HG03064 (cell line): ENCODE data around the gene IMP4.

ENCODE experiments used
- ATAC-seq: cut with Tn5 transposase; IDR thresholded peaks from one replicate; pipeline ENCODE4 v1.9.1; 2021; ENCODE audit warnings: low read depth; ENCODE audit not compliant: unreplicated experiment

The IMP4 gene

DNA sequence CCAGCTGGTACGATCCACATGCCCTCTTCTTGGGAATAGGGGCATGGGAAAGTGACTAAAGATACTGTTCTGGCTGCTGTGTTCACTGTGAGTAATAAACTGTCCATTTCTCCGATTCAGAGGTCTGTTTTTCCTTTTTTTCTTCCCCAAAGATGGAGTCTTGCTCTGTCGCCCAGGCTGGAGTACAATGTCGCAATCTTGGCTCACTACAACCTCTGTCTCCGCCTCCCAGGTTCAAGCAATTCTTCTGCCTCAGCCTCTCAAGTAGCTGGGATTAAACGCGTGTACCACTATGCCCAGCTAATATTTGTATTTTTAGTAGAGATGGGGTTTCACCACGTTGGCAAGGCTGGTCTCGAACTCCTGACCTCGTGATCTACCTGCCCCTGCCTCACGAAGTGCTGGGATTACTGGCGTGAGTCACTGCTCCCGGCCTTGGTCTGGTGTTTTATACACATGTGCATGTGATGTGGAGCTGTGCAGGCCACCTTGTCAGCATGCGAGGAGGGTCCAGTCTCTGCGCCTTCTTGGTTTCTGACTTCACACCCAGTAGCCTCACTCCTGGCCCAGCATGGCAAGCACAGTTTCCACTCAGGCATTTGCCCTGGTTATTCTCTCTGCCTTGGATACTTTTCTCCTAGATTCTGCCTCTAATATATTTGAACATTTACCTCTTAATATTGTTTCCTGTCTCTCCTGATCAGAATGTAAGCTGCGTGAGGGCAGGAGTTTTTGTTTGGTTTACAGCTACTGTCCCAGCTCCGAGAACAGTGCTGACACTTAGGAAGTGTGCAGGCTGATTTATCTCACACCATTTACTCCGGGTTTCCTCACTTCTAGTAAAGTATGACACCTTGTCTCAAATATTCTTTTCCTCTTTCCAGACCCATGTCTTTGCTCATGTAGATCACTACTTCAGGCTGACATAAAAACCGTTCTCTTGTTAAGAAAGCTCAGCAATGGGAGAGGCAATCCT is 32.9 kb downstream of the IMP4 start:
- no peak for ATAC-seq

DNA sequence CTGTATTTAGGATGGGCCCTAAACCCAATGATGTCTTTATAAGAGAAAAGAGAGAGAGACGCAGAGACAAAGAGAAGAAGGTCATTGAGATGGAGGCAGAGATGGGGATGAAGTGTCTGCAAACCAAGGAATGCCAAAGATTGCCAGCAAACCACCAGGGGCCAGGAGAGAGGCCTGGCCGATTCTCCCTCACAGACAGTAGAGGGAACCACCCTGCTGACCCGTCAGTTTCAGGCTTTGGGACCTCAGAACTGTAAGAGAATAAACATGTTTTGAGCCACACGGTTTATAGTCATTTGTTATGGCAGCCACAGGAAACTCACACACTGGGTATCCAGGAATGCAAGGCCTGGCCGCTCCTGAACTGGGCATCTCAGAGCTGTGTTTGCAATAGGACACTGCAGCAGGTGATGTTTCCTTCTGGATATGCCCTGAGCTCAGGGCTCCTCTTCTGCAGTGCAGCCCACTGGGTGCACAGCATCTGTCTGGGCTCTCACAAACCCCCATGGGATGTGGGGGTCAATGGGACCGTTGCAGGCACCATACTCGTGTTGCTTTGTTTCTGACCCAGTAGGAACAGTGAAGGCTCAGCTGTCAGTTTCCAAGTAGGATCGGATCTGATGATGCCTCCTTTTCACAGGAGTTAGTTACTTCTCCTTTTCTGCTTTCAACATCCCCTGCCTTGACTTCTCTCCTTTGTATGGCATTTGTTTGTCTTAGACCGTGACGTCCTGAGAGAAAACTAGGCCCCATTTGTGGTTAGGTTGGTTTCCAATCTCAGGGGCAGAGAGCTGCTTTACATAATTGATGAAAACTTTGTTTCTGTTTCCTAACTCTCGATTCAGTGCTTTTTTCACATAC is 34.0 kb downstream of the IMP4 start:
- peak; percentile 47 for ATAC-seq

DNA sequence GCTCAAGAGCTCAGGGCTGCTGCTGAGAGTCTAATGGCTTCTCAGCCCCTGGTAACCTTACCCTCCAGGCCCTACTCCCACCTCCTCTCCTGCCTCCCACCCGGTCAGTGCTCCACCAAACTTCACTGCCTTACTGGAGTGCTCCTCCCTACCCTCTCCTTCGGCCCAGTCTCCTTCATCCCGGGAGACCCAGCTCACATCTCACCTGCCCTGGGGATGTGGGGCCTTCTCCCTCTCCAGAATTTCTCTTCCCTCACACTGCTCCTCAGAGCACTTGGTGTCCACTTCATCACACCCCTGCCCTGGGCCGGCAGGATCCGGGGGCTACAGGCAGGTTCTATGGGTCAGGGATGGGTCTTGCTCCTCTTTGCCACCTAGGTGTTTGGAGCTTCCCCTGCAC is 34.8 kb downstream of the IMP4 start:
- no peak for ATAC-seq

DNA sequence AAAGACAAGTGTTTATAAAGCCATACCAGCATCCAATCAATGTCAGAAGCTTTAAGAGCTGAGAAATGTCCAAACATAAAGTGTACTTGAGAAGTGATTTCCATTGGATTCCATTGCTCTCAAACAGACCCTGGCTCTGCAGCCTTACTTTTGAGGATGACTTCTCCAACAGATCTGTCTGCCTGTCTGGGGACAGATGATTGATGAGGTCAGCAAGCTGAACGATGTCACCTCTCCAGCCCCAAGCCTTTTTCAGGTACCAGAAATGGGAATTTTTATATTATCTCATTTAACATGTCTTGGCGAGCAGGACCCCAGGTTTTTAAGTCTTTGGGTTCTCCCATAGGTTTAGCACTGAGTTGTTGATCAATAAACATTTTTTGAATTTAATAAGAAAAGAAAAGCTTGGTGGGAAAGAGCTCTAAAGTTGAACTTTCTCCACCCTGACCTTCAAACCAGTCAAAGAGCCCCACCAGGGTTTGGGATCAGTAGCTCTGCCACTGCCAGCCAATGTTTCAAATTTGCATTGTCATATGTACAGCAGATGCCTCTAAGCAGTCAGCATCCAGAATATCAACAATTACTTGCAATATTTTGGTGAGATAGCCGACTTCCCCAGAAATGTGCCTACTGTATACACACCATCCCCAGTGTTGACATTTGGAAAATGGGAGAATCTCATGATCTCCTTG is 35.7 kb downstream of the IMP4 start:
- no peak for ATAC-seq

DNA sequence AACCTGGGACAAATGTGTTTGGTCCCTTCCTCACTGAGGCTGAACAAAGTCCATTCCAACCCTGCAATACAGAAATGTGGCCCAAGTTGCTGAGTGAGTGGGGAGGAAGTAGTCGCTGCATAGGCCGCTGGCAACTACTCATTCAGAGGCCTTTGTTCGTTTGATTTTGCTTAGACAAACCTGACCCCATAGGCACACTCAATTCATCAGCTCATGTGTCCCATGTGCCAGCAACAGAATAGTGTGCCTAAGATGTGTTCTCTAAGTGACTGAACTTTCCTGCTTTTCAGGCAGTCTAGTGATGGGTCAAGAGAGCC is 36.2 kb downstream of the IMP4 start:
- ATAC-seq: no peak

DNA sequence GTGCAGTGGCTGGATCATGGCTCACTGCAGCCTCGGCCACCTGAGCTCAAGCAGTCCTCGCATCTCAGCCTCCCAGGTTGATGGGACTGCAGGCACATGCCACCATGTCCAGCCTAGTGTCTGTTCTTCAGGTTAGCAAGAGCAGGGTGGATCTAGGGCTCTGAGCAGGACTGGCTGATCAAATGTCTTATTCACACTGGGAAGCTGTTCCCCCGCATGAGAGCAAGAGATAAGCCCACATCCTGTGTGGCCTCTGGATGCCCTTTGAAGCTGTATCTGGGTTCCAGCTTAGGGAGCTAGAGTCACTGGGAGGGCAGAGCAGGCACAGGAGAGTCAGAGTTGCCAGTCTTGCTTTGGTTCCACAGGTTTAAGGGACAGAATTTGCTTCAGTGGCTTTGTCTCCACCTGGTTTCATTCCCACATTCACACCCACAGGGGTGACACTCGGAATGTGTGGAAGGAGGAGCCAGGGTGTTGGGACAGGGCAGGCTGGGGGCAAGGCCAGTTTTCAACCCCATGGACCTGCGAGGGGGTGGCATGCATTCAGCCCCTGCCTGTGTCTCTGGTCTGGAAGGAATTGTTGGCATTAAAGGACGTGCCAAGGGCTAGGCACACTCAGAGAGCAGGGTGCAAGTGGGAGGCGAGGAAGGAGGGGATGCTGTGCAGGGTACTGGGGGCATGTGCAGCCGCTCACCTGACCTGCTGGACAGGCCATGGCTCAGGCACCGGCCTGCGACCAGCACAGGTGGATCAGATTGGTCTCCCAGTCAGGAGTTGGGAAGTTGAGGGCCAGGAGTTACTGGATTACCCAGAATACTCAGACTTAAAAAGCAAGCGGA is 37.6 kb downstream of the IMP4 start:
- no peak for ATAC-seq

DNA sequence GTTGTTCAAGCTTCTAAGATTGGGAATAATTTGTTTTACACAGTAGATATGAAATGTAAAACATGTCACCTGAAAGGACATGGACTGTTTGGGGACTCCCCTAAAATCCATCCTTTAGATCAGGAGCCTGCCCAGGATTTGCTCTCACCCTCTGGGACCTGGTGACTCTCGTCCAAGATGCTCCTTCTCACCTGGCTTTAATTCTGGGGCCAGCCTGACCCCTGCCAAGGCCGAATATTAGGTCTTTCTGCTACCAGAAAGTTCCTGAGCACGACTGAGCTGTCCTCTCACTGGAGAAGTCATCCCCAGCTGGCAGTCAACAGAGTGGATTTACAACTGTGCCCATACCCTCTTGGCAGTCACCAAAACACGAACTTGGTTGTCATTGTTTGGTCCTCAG is 38.4 kb downstream of the IMP4 start:
- ATAC-seq: no peak

DNA sequence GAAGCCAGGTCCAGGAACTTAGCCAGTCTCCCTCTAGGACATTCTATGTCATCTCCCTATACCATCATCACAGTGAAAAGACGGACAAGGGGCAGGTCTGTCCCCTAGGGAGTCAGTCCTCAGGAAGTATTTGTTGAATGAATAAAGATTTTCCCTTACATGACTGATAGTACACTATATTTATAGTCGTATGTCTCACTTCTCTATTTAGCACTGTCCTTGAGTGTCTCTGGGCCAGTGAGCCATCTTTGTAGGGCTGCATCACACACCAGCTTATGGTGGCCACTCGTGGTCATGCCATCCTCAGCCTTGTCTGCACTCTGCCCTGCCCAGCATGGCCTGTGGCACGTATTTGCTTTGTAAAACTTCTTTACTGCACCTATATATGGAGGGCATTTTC is 38.9 kb downstream of the IMP4 start:
- ATAC-seq: no peak

DNA sequence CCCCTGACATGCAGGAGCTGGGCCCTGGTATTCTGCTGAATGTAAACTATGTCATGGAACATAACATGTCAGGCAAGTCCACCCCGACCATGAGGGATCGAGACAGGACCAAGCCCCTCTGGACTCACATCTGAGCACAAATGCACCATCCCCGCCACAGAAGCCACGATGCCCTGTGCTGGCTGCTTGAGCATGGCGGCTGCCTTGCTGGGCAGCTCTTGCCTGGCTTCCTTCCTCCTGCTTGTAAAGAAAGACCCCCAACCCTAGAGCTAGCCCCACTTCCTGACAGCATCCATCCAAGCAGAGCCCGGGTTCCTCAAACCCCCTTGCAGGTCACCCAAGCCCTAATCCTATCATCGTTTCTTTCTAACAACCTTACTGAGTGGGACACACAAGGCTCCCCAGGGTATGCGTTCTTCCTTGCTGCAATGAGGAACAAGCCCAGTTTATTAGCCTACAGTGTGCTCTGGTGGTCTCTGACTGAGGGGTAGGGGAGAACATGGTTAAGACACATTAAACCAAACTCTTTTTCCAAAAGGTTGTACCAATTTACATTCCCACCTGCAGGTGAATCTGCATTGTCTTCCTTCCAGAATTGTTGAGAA is 39.7 kb downstream of the IMP4 start:
- ATAC-seq: no peak

DNA sequence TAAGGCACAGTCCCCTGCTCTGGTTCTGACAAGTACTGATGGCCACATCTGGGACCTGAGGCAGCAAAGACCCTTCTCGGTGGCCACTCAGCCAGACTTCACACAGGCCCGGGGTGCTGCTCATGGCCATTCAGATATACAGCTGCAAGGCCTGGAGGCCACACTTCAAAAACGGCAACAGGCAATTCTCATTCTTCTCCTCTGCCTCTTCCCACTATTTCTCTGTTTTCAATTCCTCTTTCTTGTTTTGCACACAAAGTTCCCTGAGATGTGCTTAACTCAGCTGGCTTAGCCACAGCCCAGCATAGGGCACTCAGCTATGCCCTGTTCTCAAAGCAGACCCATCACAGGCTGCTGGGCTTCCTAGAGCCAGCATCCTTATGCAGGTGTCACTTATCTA is 43.0 kb downstream of the IMP4 start:
- ATAC-seq: peak; percentile 56

DNA sequence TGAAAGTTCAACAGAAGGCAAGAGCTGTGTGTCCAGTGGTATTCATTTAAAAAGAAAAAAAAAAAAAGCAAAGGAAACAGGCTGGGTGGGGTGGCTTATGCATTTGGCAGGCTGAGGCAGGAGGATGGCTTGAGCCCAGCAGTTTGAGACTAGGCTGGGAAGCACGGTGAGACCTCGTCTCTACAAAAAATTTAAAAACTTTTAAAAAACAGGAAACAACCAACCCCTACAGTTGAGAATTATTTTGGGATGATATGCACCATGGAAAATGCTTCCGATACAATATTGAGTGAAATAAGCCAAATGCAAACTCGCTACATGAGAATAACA is 44.3 kb downstream of the IMP4 start:
- ATAC-seq: no peak

DNA sequence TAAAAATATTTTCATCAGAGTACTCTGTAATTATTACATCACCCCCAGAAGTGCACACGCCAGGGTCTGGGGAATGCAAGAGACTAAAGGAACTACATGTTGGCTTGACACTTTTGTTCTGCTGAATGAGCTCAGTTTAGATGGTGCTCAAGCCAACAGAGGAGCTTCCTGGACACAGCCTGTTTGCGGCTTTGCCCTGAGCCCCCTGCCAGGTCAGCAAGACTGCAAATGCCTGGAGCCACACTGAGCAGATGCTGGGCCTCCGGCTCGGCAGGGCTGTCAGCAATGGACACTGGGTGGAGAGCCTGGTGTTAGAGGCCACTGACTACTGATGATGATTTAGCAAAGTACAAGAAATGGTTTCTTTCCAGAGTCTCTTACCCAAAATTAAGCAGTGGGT is 45.1 kb downstream of the IMP4 start:
- no peak for ATAC-seq

DNA sequence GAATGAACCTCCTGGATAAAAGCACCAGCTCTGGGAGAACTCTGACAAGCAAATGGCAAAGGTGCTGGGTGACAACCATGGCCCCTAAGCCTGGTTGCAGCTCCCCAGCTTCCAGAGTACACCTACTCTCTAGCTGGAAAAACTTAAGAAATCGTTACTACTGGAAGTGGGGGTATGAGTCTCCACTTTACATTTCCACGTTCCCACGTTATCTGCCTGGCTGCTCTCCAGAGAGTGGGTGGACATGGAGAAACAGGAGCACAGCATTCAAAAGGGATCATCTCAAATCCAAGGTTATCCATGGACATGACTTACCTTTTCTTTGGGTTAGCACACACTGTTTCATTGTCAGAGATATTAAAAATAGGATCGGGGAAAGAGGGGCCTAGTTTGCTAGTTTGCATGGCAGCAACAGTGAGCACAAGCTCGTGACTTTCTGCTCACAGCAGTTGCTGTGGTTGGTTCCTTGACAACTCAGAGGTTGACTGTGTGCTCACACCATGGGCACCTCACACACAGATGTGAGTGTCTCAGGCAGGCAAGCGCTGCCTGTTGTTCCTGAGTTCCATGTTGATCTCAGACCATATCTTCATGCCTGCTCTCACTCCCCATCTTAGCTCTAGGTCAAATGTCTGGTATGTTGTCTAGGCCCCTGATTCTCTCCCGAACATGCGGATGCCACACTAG is 45.7 kb downstream of the IMP4 start:
- no peak for ATAC-seq

DNA sequence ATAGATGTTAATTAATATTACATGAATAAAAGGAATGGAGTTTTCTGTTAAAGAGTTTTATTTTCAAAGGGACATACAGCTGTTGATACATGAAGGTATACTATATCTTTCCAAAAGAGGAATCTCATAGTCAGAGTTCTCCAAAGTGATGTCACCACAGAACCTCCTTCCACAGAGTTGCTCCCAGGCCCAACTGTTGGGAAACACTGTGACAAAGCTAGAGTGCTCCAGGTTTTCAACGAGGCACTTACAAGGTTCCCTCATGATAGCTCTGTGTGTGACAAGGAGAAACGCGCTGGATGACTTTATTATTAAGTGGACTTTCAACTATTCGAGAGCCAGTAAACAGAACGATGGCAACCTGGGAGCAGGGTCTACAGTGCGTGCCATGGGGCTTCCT is 46.7 kb downstream of the IMP4 start:
- ATAC-seq: no peak

DNA sequence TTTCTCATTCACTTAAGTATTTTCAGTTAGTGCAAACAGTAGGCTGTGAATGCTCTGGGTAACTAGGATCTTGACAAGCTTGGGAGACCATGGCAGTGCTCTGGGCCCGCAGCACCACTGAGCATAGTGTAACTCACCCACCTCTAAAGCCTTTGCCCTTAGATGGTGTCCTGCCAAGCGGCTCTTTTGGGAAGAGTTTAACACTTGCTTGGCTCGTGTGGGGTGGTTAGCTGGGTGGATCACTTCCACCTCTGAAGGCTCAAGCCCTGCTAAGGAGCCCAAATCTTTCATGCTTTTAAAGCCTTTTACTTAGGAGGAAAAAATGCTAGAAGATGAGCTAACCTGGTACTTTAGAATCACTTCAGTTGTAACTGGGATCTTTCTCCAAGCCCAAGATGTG is 47.1 kb downstream of the IMP4 start:
- no peak for ATAC-seq

DNA sequence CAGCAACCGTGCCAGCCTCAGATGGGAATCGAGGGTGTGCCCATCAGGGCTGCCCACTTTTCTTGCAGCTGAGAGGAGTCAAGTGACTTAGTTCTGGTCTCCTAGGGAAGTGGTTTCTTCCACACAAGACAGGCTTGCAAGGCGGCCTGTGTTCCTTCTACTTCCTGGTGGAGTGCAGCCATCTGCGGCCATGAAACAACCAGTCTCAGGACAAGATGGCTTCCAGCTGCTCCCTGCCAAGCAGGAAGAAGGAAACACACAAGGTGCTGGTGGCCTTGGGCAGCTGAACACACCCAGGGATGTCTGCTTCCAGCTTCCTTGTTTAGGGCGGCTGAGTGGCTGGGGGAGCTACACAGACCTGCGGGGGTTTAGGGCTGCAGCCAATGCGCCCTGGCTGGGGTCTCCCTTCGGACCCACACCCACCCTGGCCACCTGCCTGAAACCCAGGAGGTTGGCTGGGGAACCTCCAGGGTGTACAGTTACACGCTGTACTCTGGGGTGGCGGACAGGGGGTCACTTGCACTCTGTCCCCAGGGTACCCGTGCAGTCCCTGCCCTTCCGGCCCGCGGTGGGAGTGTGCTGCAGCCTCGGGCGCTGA is 47.9 kb downstream of the IMP4 start:
- ATAC-seq: no peak

DNA sequence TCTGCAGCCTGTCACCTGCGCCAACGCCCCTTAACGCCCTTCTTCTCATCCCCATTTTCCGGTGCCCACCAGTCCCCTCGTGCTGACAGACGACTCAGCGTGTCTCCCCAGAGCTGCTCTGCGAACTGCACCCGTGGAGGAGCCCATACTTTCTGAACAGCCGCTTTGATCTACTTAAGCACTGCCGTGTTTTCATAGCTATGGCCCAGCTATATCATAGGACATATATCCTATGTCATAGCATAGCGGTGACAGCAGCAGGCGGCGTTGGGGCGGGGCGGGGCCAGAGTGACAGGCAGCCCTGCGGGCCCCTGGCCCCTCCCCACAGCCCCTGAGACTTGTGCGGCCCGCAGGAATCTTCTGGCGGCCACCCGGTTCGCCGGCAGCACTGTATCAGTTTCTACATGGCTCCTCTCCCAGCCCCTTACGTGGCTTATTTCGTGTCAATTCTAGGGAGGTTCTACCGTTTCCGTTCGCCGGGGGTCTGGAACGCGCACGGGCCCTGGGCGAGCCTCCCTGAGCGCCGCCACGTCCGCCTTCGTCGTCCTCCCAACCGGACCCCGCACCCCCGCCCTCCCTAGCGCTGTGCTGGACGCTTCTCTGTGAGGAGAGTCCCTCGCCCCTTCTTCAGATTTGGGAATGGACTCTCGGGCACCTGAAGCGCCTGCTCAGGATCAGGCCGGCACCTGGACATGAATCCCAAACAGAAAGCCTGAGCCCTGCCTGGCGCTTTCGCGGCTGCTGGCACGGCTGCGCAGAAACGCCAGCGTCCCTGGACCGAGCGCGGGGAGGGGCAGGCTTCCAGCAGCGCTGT is 48.6 kb downstream of the IMP4 start:
- peak; percentile 86 for ATAC-seq
